Activated effector memory CD4-positive, alpha-beta T cell treated with Interleukin-2 at 50 U/mL for 16 hours (primary cell): ENCODE measurements around the gene EIF3K.
"Not testable (repeated sequence)": the region's sequence is repeated elsewhere in the genome, so short reads cannot be mapped to it uniquely, and the experiment has no call there.

Experiments
- DNase-seq: peaks from one replicate; pipeline ENCODE4 v3.0.0-alpha.2; 2020

EIF3K gene

DNA sequence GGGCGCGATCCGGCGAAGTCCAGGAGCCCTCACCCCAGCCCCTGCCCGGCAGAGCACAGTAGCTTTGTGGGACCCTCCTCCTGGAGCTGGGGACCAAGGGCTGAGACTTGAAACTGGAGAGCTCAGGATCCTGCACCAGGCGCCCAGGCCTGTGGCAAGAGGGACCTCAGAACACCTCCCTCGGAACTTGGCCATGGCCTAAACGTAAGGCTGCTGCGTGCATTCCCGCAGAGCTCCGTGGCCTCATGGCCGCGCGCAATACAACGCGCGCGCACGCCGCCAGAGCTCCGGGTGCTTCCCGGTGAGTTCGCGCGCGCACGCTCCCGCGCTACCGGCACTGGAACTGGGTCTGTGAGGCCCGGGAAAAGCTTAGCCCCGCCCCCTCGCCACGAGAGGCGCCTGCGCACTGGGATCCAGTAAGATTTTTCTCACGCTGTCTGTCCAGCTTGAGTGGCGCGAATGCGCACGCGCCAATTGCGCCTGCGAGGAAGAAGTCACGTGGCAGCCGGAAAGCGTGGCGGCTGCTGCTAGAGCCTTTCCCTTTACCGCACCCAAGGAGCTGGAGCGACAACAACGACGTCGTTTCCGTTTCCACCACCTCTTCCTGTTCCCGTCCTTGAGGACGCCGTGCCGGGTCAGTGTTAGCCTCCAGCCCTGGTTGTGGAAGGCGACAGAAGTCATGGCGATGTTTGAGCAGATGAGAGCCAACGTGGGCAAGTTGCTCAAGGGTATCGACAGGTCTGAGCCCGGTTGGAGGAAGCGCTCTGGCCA, at the start of gene EIF3K:
TSS of gene EIF3K (plus strand) at position 599 of the 771 bp plus-strand sequence. CDS start at position 680, 81 bp downstream.
- peak; percentile 95 for DNase-seq

GRCh38 chr19:38569368-38569983, 49.5 kb upstream of the EIF3K start:
- no peak for DNase-seq

- no peak for DNase-seq
These were observed 47.3 kb upstream of the EIF3K start for GRCh38 chr19:38571682-38572081.

- no peak for DNase-seq
These were observed 41.2 kb upstream of the EIF3K start for GRCh38 chr19:38577826-38578225.

GRCh38 chr19:38579304-38579703, 39.7 kb upstream of the EIF3K start:
- DNase-seq = not testable (repeated sequence)

DNA sequence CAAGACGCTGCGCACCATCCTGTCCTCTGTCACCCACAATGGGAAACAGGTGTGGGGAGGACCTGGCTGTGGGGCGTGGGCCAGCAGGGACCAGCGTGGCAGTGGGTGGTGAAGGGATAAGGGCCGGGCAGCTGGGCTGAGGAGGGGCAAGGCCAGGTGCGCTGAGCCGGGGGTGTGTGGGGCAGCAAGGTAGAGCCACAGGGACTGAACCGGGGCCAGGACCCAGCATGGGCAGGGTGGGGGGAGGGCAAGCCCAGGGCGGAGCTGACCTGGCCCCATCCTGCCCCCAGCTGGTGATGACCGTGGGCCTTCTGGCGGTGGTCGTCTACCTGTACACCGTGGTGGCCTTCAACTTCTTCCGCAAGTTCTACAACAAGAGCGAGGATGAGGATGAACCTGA, 38.9 kb upstream of the EIF3K start:
- DNase-seq = no peak

DNA sequence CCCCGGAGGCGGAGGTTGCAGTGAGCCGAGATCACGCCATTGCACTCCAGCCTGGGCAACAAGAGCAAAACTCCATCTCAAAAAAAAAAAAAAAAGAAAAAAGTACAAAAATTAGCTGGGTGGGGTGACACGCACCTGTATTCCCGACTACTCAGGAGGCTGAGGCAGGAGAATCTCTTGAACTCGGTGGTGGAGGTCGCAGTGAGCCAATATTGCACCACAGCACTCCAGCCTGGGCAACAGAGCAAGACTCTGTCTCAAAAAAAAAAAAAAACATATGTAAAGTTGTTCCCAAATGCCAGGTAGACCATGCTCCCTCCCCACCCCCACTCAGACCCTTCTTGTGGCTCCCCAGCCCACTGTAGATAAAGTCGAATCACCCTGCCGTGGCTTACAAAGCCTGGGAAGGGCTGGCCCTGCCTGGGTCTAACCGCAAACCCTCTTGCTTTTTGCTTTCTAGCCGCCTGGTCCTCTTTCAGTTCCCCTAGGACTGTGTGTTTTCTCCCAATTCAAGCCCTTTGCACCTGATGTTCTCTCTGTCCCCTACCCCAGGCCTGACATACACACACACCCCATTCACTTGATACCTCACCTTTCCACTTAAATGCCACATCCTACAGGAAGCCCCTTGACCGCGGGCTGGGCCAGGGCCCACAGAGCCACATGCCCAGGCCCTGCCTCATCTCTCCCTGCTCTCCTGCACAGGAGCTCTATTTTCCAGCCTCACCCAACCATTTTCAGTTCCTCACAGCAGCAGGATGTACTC, 35.6 kb upstream of the EIF3K start:
- no peak for DNase-seq

GRCh38 chr19:38583985-38584305, 35.0 kb upstream of the EIF3K start:
- DNase-seq = no peak

GRCh38 chr19:38587562-38587961, 31.4 kb upstream of the EIF3K start:
- DNase-seq = no peak

- no peak for DNase-seq
These were observed 30.9 kb upstream of the EIF3K start for GRCh38 chr19:38588041-38588440.

GRCh38 chr19:38592940-38593339, 26.0 kb upstream of the EIF3K start:
- DNase-seq = no peak

DNA sequence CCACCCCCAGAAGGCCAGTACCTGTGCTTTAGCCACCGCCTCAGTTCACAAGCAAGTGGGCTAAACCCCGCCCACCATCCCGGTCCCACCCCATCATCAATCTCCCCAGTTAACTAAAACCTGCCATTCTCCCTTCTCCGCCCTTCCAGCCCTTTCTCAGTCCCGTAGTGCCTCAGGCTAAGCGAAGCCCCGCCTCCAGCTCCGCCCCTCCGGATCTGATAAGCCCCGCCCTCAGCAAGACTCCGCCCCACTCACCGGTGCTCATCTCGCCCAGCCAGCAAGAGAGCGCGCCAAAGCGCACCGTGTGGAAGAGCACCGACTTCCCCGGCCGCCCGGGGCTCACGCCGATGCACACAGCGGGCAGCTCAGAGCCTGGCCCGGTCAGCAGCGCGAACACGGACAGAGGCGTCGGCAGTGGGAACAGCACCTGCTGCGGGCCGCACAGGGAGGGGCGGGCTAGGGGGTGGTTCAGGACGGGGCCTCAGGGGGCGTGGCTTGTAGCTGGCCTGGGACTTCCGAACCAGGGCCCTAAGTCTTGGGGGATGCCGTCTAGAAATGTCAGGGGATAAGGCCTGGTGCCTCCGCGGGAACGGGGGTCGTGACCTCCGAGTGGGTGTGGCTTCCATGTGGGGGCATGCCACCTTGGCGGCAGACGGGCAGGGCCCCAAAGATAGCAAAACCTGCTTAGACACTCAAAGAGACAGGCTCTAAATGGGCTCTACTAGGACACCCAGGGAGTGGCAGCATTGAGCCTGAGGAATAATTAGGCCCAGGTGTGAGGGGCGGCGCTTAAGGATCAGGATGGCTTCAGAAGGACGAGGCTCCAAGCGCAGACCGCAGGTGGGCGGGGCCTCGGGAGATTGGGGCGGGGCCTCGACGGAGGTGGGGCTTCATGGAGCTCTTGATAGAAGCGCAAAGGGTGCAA, 22.7 kb upstream of the EIF3K start:
- no peak for DNase-seq

GRCh38 chr19:38597075-38597474, 21.9 kb upstream of the EIF3K start:
- no peak for DNase-seq

- DNase-seq = no peak
These were observed 19.3 kb upstream of the EIF3K start for GRCh38 chr19:38599722-38600121.

GRCh38 chr19:38602856-38603255, 16.1 kb upstream of the EIF3K start:
- not testable (repeated sequence) for DNase-seq

DNA sequence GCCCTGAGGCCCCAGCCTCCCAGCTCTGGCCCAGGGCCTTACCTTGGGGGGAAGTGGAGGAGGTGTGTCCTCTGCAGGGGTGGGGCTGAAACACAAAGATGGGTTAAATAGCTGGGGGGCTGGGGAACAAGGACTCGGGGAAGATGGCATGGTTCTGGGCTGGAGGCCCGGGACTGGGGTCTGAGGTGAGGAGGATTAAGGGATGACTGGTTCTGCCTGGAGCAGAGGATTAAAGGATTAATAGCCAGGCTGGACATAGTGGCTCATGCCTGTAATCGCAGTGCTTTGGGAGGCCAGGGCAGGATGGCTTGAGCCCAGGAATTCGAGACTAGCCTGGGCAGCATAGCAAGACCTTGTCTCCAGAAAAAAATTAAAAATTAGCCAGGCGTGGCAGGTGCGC, 12.9 kb upstream of the EIF3K start:
- no peak for DNase-seq

GRCh38 chr19:38614289-38614688, 4.7 kb upstream of the EIF3K start:
- no peak for DNase-seq

GRCh38 chr19:38615007-38615581, 3.9 kb upstream of the EIF3K start:
- no peak for DNase-seq

DNA sequence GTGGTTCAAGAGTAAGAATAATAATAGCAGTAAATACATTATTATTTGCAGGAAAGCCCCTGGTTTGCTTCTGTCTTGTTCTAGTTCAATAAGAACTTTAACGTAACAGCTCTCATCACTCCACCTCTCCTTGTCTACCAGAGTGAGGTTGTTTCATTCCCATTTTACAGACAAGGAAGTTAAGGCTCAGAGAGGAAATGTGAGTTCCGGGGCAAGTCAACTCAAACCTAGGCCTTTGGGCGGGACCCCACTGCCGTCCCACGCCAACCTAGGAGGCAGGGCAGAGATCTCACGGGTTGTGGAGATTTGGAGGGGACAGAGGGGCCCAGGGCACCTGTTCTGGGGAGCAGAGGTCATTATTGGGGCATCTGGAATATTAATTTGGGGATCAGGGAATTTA, 2.7 kb upstream of the EIF3K start:
- no peak for DNase-seq

DNA sequence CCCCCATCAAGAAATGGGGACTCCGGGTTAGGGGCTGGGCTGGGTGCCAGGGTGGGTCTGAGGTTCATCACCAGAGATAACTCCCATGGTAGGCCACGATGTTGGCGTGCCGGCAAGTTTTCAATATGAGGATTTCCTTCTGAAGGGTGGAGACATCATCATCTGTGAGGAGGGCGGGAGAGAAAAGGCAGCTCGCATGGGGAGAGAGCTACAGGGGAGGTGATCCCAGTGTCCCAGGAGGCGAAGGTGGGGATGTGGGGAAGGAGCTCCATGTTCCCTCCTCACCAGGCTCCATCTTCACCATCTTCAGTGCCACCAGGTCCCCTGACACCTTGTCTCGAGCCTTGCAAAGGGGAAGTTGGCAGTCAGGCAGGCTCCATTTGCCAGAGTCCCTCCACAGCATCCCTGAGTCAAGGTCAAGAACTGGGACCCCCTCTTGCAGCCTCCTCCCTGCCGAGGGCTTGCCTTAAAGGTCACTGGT, 1.7 kb upstream of the EIF3K start:
- peak; percentile 13 for DNase-seq

DNA sequence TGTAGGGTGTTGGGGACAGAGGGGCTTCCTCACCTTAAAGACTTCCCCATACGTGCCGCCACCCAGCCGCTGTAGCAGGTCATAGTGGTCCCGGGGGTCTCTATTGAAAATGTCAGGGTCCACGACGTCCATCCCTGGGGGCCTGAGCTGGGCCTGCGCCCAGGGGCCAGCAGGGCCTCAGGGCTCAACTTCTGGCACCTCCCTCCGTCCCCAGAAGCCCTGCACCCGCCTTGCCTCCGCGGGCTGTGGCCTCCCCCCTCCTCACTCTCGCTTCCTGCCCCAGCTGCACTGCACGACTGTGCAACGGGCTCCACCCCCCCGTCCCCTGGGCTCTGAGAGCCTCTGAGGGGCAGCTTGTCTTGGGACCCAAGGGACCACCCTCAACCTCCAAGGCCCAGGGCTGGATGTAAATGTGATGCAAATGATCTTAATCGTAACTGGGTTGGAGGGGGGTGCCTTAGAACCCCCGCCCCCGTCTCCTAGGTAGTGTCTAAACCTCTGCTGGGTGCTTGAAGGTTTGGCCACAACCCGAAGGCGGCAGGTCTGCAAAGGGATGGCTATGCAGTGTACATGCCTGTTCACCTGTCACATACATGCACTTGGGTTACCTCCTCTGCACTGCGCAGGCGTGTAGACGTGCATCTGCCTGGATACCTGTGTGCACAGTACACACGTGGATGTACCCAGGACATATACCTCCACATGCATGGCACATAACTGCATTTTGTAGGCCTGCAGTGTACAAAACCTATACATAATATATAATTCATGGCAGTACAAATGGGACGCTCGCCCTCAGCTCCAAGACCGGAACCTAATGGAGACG, 1.0 kb upstream of the EIF3K start, which contains the start of gene MAP4K1:
TSS of gene MAP4K1 (minus strand) at position 190 of the 826 bp plus-strand sequence. CDS start at position 132, 58 bp downstream.
- DNase-seq = peak; percentile 69
